ENCODE data around the gene PTPRA.
"Not testable (repeated sequence)": the region's sequence is repeated elsewhere in the genome, so short reads cannot be mapped to it uniquely, and the experiment has no call there.

PTPRA gene

GRCh38 chr20:2888224-2888955 lies 15.1 kb downstream of the PTPRA start:
- no peak for DNase-seq (ENCODE audit: low spot score)

- DNase-seq (ENCODE audit: low spot score) = no peak
Observed at GRCh38 chr20:2889209-2889608, 15.9 kb downstream of the PTPRA start.

GRCh38 chr20:2889797-2890196 lies 16.5 kb downstream of the PTPRA start:
- no peak for DNase-seq (ENCODE audit: low spot score)

GRCh38 chr20:2890742-2891141 lies 17.5 kb downstream of the PTPRA start:
- peak; percentile 26 for DNase-seq (ENCODE audit: low spot score)

GRCh38 chr20:2891343-2891742 lies 18.1 kb downstream of the PTPRA start:
- DNase-seq (ENCODE audit: low spot score) = no peak

- DNase-seq (ENCODE audit: low spot score) = no peak
Observed at GRCh38 chr20:2892376-2892775, 19.1 kb downstream of the PTPRA start.

- DNase-seq (ENCODE audit: low spot score) = no peak
Observed at GRCh38 chr20:2894221-2894620, 20.9 kb downstream of the PTPRA start.

GRCh38 chr20:2895154-2895553 lies 21.9 kb downstream of the PTPRA start:
- not testable (repeated sequence) for DNase-seq (ENCODE audit: low spot score)

- DNase-seq (ENCODE audit: low spot score) = no peak
Observed at GRCh38 chr20:2899243-2899642, 26.0 kb downstream of the PTPRA start.

GRCh38 chr20:2900845-2901592 lies 27.7 kb downstream of the PTPRA start:
- peak; percentile 46 for DNase-seq (ENCODE audit: low spot score)

GRCh38 chr20:2902291-2902690 lies 29.0 kb downstream of the PTPRA start:
- no peak for DNase-seq (ENCODE audit: low spot score)

- no peak for DNase-seq (ENCODE audit: low spot score)
Observed at GRCh38 chr20:2902818-2903217, 29.5 kb downstream of the PTPRA start.

GRCh38 chr20:2903686-2904085 lies 30.4 kb downstream of the PTPRA start:
- no peak for DNase-seq (ENCODE audit: low spot score)

- DNase-seq (ENCODE audit: low spot score) = no peak
Observed at GRCh38 chr20:2907519-2907918, 34.2 kb downstream of the PTPRA start.

- DNase-seq (ENCODE audit: low spot score) = no peak
Observed at GRCh38 chr20:2909953-2910352, 36.7 kb downstream of the PTPRA start.

- no peak for DNase-seq (ENCODE audit: low spot score)
Observed at GRCh38 chr20:2911200-2911599, 37.9 kb downstream of the PTPRA start.

GRCh38 chr20:2914160-2914559 lies 40.9 kb downstream of the PTPRA start:
- DNase-seq (ENCODE audit: low spot score) = no peak

- DNase-seq (ENCODE audit: low spot score) = no peak
Observed at GRCh38 chr20:2917266-2917665, 44.0 kb downstream of the PTPRA start.

GRCh38 chr20:2918096-2919049 lies 45.1 kb downstream of the PTPRA start:
- peak; percentile 30 for DNase-seq (ENCODE audit: low spot score)

- DNase-seq (ENCODE audit: low spot score) = no peak
Observed at GRCh38 chr20:2919518-2920245, 46.4 kb downstream of the PTPRA start.

- DNase-seq (ENCODE audit: low spot score) = no peak
Observed at GRCh38 chr20:2920473-2920872, 47.2 kb downstream of the PTPRA start.

GRCh38 chr20:2921506-2921905 lies 48.2 kb downstream of the PTPRA start:
- DNase-seq (ENCODE audit: low spot score) = no peak

All from kidney capillary endothelial cell (primary cell).